H1 (cell line): ENCODE measurements around the gene PGAM2. TPM values are rescaled to one million over a fixed set of nuclear protein-coding genes. Genes with fewer than 3 reads are reported as not detected.

Source experiments
- ASH2L ChIP-seq: fragments of 200-600, 300-600 bp; sonication (generic); IDR thresholded peaks from one replicate; pipeline ENCODE4 v1.7.1; 2017; ENCODE audit warnings: low read length
- CHD7 ChIP-seq: fragments of 300-600 bp; sonication (generic); IDR thresholded peaks from 2 replicates; pipeline ENCODE4 v1.7.1; 2012; ENCODE audit warnings: low read length, moderate library complexity, mild to moderate bottlenecking, inconsistent platforms; ENCODE audit not compliant: insufficient replicate concordance
- EGR1 ChIP-seq: IDR thresholded peaks from 2 replicates; pipeline ENCODE4 v1.6.1; 2011; ENCODE audit warnings: low read depth, low read length, borderline replicate concordance
- JUN ChIP-seq: IDR thresholded peaks from 2 replicates; pipeline ENCODE4 v1.6.1; 2011; ENCODE audit warnings: low read depth, mild to moderate bottlenecking, improper control_type of control experiment, low read length
- POLR2AphosphoS5 ChIP-seq: IDR thresholded peaks from 2 replicates; pipeline ENCODE4 v1.6.1; 2011; ENCODE audit warnings: low read depth, low read length
- RBBP5 ChIP-seq: IDR thresholded peaks from 2 replicates; pipeline ENCODE4 v1.7.1; 2012; ENCODE audit warnings: low read depth, mild to moderate bottlenecking, inconsistent platforms, low read length, moderate library complexity, borderline replicate concordance
- SIX5 ChIP-seq: IDR thresholded peaks from 2 replicates; pipeline ENCODE4 v1.6.1; 2011; ENCODE audit warnings: mild to moderate bottlenecking, low read depth, low read length
- SUZ12 ChIP-seq: fragments of 200-600 bp; sonication (generic); IDR thresholded peaks from 2 replicates; pipeline ENCODE4 v1.6.1; 2012; ENCODE audit warnings: mild to moderate bottlenecking, inconsistent platforms, low read length, moderate library complexity, mixed read lengths
- YY1 ChIP-seq: IDR thresholded peaks from 2 replicates; pipeline ENCODE4 v1.6.1; 2011; ENCODE audit warnings: low read depth, mild to moderate bottlenecking, low read length
- polyA plus RNA-seq, 7 experiments: library from polyadenylated mRNA; depleted of rRNA in 3 of 7; stranded (reverse) in 5 of 7; unstranded in 2 of 7; fragments of >200 nt in 5 of 7; fragments of 200-250 nt in 2 of 7; gene quantifications; 1 replicate in 5 of 7; 2 replicates in 1 of 7; 4 replicates in 1 of 7; pipeline versions ENCODE4 v1.2.1 to v1.2.3, GENCODE V29; 2011 to 2013; ENCODE audit warnings: missing spikeins in 2 of 7, mixed read lengths in 2 of 7
- total RNA-seq: library from RNA; stranded (reverse); fragmentation: NEBNext Ultra II Directional; extraction: Animal tissue kit (Norgen Biotek cat#: 25700); gene quantifications from 2 replicates; pipeline ENCODE4 v1.2.1, GENCODE V29; 2021

PGAM2 gene
- total and polyA plus RNA-seq, 2 of the 8 experiments (the other 6 are each of a cell fraction or from before 2014, with no cell fraction given), result 2.1 to 2.9 TPM

GRCh38 chr7:44056681-44057080, 8.7 kb downstream of the PGAM2 start (continued):
- TF ChIP-seq EGR1 (no peak), SUZ12 (no peak), POLR2AphosphoS5 (no peak), CHD7 (no peak), SIX5 (no peak), JUN (no peak), ASH2L (no peak), YY1 (no peak), RBBP5 (no peak)
